HG02678 (cell line): ENCODE data around the gene LSAMP.
"Not testable (repeated sequence)": the region's sequence is repeated elsewhere in the genome, so short reads cannot be mapped to it uniquely, and the experiment has no call there.

Source experiments
- ATAC-seq: cut with Tn5 transposase; IDR thresholded peaks from one replicate; pipeline ENCODE4 v1.9.1; 2021; ENCODE audit warnings: mild to moderate bottlenecking, moderate library complexity; ENCODE audit not compliant: unreplicated experiment

Gene LSAMP

DNA sequence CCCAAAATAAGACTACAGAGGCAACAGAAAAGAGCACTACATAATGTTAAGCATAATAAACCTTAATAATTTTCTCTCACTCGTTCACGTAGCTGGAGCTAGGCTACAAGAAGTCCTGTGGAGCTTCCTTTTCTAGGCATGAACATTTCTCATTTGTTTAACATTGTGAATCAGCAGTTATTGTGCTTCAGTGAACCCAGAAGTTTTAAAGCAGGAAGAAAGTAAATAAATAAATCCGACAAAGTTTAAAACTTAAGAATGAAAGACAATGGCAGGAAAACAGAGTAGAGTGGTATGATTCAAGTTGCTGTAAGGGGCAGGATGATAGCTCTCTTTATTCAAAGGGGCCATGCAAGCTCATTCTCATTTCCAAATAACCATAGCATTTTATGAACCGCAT, 191.8 kb downstream of the LSAMP start:
- ATAC-seq, result no peak

DNA sequence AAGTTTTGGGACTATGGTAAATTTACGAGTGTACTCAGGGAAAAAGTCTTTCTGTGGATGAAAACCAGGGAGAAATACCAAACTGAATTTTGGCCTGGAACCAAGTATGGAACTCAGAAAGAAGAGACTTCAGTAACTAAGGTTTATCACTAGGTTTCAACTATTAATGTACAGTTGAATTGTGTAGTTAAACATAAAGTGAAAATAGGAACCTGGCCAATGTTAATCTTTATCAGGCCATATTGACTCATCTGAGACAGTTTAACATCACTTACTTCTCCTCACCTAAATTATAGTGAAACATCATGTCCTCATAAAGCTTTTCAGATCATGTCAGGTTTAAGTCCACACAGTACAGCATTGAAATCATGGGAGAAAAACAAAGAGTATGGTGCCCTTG, 197.7 kb downstream of the LSAMP start:
- no peak for ATAC-seq

DNA sequence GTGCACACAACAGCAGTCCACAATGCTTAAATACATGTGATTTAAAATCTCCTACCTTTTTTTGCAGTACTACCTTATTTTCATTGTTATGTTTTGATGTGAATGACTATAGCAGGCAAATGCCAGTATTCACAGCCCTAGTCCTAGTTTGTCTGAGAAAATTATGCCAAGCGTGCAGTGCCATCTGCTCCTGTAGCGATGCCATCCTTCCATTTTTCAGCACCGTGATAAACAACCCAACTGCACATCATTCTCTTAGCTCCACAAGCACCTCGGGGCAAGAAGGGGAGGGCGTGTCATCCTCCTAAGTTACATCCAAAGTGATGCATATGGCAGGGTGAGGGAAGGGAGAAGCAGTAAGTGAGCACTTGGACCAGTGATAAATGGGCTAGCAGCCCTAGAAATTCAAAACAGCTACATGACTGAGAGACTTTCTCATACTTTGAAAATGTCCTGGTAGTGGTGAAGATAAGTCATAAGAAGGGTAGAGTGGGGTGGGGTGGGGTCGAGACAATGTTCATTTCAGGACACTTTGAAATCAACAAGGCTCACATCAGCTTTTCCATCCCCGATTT, 198.8 kb downstream of the LSAMP start:
- ATAC-seq, result no peak

DNA sequence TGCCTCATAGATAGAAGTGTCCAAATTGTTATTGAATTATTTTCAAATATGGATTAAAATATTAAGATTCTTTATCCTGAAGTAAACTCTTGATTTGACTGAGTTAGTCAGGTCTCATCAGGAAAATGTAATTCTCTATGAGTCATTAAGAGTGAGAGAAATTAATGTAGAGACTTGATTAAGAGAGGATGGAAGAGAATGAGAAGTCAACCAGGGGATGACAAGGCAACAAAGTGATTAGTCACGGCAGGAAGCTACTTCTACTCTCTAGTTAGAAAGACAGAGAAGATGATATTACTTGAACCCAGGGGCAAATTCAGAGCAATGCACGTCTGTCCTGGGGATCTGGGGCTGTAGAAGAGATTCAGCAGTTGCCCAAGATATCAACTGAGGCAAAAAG, 202.5 kb downstream of the LSAMP start:
- ATAC-seq, result no peak

DNA sequence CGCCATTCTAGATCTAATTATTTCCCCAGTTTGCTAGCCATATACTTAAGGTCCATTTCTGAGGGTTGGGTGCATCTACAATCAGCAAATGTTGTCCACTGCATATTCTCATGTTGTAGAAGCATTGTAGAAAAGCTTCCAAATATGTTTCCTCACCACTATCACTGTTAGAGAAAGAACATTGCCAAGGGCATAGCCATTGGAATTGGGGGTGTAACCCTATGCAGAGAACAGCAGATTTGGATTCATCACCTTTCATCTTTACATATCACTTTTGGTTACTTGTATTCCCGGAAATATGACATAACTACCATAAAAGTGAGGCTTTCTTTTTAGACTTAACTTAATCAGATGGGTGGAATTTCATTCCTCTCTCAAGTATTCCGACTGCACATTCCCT, 203.6 kb downstream of the LSAMP start:
- ATAC-seq, result no peak

DNA sequence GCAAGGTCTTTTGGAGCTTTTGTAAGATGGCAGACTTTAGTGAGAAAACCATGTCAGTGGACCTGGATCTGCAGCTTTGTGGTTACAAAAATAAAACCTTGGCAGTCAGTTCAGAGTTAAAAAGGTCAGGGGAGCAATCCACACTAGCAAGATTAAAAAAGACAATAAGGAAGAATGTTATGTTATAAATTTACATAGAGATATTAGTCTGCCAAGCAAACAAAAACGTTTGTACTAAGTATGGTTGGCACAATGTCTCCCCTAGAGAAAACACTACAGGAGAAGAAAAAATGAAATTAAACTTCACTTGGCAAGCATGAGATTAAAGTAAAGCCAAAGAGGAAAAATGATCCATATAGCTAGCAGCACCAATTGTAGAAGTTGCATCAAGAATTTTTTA, 205.0 kb downstream of the LSAMP start:
- no peak for ATAC-seq

DNA sequence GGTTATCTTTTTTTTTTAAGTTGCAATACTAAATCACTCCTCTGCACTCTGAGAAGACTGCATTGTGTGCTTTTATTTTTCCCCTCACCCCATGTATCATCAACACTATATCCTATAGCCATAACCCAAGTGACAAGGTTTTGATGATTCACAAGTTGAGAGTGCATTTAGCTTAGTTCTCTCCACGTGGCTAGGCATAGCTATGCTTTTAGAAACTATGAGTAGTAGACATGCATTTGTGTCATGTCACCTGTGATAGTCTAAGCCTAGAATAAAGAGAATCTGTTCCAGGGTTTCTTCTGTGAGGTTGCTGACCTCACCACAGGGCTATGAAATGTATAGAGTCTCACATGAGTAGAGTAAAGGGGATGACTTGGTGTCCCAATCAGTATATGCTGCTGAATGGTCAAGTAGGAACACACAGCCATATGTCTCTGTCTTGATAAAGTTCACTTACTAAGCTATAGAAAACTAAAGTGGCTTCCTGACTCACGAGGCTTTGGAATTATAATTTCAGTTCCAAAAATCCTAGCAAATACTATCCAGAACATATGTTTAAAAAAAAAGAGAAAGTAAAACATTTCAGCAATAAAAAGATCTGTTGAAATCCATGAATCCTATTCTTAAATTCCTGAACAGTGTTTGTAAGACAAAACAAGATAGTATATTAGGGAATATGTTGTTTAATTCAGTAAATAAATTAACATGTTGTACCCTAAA, 206.3 kb downstream of the LSAMP start:
- ATAC-seq, result no peak

DNA sequence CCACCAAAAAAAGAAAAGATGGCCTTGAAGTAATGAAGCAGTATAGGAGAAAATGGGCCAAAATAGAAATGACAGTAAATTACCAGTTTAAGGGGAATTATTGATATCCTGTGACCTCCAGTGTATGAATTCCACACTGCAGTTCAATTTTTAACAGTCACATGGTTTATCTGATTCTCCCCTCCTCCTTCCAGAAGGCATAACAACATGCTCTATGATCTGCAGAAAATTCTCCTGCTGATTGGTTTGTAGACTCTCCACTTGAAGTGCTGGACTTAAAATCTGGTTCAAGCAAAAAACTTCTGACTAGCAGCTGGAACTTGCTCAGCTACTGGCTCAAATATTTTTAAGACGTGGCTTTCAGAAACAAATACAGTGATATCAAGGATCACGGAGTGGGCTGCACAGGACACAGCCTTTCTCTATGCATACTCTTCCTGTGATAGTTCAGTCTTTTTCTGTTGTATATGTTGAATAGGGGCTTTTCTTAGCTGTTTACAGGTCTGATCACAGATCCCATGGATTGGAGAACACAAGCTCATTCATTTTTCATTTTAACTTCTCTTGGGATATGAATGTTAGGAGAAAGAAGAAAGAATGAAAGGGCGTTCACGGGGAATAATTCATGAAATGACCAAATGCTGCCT, 211.5 kb downstream of the LSAMP start:
- ATAC-seq, result no peak

DNA sequence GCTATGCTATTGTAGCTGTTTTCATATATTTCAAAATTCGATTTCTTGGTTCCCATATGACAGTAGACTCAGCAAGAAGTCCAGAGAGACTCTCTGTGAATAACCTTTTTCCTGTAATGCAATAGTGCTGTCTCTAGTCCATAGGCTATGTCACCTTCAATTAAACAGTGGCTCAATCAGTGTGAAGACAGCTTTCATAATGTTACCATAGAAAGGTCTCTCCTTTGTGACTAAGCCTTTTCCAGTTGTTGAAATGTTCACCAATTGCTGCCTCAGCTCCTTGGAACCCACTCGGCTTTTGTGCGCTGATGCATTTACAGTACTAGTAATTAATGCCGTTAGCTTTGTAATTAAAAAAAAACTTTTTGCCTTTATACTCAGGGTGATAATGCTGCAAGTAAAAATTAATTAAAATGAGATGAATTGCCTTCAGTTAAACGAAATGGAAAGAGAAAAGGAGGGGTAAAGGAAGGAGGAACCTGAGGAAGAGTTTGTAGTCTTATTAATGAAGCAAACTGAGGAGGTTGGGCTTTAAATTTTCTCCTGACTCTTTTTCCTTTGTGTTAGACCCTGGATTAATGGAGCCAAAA, 214.8 kb downstream of the LSAMP start:
- no peak for ATAC-seq

DNA sequence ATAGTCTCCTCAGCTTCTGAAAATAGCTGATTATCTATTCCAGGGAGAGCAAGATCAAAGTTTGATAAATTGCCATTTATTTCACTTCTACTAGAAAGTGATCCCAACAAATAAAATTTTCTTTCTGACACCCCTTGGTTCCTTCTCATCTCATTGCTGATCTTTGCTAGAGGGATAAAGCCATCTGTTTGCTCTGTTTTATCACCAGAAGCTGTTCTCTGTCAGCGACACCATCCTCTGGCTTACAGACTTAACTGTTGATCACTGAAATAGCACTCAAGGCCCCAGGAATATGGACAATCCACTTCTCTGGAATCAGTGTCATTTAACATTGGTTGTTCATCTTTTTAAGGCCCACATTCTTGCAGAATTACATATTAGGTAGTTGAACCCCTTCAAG, 219.0 kb downstream of the LSAMP start:
- ATAC-seq, result no peak

DNA sequence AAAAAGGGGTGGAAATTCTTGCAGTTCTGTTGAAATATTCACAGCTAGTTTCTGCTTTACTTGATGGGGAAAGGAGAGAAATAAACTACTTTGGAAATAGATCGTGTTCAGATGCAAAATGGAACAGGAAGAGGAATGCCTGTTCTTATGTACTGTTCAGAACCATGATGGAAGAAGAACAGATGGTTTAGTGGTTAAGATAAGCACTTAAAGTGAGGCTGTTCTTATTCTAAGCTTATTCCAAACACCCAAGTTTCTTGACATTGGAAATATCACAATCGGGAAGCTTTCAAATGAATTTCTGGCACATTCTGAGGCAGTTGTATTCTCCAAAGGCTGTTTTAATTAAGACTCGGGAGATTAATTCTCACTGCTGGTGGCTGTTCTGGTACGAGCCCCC, 228.5 kb downstream of the LSAMP start:
- no peak for ATAC-seq

DNA sequence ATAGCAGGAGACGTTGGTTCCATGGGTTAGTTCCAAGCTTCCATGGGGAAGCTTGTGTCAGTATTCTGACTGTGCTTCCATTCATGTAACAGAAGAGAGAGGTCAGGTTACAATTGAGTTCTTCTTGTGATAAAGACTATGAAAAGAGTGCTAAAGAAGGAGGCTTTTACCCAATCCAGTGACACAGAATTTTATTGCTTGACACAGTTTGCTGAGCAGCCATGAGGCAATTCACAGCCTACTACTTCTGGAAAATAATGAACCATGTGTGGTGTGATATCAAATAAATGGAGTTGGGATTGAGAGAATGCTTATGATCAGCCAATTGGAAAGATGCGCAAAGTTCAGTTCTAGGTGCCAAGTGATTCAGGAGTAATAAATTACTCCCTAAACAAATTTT, 233.4 kb downstream of the LSAMP start:
- no peak for ATAC-seq

DNA sequence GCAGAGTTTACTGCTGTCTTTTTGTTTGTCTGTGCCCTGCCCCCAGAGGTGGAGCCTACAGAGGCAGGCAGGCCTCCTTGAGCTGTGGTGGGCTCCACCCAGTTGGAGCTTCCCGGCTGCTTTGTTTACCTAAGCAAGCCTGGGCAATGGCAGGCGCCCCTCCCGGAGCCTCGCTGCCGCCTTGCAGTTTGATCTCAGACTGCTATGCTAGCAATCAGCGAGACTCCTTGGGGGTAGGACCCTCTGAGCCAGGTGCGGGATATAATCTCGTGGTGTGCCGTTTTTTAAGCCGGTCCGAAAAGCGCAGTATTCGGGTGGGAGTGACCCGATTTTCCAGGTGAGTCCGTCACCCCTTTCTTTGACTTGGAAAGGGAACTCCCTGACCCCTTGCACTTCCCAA, 236.5 kb downstream of the LSAMP start:
- ATAC-seq, result not testable (repeated sequence)

DNA sequence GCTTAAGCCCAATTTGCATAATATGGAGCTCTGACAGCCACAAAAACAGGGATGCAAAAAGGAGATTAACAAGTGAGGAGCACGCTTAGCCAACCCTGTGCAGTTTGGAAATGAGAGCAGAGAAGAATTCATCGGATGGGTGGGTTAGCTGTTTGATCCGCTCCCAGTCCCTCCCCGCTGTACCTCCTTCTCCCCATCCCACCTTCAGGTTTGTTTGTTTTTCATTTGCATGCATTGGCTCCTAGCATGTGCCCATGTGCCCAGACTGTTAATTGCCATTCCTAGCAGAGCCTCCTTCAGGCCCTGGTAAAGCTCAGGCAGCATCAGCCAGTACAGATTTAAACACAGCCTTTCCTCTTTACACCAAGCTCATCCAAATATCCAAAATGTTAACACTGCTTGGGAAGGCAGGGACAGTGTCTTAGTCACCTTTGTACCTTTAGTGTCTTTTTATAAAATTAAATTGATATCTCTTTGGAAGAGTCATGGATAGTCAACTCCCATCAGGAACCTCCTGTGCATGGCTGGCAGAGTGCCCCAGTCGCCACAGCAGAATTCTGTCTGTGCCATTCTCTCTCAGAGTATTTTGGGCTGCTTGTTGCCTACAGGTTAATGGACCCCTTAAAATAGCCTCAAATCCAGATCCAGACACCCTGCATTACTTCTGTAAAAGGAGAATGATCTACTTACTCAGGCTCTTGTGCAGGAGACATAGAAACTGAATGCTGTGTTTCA, 244.2 kb downstream of the LSAMP start:
- ATAC-seq, result no peak

DNA sequence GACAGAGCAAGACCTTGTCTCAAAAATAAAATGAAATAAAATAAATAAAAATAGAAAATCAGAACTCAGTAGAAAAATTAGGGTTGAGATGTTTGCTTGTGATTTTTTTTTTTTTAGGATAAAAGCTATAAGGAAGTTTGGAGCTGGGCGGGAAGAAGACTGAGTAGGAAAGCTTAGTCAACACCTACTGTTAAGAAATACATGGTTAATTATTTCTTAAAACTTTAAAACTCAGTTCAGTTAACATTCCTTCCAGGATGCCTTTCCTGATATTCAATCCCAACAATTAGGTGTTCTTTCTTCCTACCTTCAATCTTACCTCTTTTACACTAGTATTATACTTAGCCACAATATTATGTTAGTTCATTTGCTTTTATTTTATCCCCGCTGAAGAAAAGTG, 246.2 kb downstream of the LSAMP start:
- ATAC-seq, result no peak

DNA sequence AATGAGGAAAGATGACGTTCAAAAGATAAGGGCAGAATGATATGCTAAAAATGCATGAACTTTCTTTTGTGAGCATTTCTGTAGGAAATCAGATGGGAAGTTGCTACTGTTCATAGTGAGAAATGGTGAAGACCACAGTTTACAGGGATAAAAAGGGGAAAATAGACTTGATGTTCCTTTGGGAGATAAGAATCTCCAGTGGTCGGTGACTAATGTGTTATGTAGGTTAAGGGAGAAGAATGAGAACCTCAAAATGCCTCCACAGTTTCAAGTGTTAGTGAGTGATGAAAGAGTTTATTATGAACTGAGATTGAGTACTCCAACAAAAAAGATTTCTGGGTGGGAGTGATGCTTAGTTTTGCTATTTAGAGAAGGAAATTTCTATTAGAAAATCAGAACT, 247.2 kb downstream of the LSAMP start:
- no peak for ATAC-seq

DNA sequence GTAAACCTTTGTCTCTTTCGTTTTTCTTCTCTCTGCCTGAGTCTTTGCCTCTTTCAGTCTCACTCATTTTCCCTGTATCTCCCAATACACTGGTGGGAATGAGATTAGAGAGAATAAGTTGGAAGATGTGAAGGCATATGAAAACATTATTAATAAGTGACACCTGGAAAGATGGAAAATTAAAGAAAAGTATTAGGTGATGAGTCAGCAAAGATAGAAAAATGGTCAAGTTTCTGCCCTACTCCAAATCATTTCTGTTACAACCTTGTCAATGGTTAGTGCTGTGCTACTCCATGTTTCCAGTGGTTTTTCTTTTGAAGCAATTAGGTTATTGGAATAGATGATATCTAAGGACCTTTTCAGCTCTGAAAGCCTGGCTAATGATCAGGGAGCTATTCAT, 252.8 kb downstream of the LSAMP start:
- no peak for ATAC-seq

DNA sequence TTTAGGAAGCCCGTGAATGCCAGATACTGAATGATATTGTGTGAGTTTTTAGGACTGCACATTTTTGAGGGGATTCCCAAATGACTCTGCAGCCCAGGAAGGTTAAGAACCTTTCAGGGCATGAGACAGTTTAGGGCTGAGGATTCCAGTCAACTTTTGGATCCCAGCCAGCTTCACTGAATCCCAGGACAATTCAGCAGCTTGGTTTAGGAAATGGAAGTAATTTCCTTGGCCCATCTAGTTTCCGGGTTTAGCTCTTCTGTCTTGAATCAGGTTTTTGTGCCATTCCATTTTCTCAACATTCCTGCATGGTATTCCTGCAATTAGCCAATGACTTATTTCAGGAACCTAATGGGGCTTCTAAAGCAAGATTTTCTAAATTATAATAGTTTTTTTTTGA, 253.9 kb downstream of the LSAMP start:
- no peak for ATAC-seq

DNA sequence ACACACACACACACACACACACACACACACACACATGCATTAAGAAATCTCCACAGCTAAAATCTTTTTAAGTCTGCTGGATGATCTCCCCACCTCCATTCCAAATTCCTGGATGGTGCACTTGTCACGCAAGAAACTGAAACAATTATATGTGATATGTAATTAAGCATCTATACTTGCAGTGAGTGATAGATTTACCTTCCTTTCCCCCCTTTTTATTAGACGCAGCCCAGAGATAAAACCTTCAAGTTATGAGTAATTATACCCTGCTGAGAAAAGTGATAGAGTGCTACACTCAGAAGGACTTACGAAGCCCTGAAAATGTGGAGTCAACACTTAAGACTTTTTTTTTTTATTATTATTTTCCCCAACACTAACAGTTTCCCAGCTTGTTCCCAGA, 255.2 kb downstream of the LSAMP start:
- no peak for ATAC-seq

DNA sequence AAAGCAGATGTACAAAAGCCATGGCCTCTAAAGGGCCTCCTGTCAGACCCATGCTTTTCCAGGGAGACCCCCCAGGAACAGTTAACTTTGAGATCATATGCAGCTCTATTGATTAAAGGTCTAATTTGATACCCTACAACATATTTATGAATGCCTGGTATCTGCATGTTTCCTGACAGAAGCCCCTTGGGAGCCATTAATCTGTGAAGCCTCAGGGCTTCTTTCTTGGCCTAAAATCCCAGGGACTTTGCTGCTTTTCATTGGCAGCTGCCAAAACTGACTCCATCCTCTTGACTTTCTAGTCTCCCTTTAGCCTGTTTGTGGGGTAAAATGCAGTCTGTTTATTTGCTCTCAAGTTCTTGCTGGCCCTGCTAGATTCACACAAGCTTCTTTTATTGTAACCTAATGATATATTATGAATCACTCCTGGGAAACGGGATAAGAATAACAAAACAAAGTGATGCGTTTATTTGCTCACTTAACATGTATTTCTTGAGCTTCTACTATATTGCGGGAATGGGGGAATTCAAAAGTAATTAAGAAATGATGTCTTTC, 257.0 kb downstream of the LSAMP start:
- ATAC-seq, result no peak

DNA sequence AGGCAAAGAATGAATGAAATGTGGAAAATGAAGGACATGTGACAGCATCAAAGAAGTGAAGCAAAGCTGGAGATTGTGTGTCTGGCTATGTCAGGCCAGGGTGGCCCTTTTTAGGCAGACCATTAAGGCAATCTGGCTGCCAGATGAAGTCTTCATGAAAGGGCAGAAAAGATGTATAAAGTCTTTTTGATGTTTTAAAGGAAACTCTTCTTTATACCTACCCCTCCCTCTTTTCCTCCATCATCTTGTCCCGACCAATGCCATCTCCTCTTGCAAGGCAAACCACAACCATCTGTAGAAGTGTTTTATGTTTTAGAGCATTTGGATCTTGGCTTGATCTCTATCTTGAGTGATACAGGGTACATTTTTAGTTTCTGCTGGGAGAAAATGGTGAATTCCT, 259.2 kb downstream of the LSAMP start:
- ATAC-seq, result no peak
